H9 (cell line): ENCODE data around the gene IFRD2. TPM values are rescaled to one million over a fixed set of nuclear protein-coding genes. Genes with fewer than 3 reads are reported as not detected.

Source experiments
- DNase-seq: peaks from one replicate; pipeline ENCODE4 v3.0.0-alpha.2; 2017
- H2AFZ ChIP-seq: one replicate; pipeline ENCODE4 v1.6.1; 2013; ENCODE audit warnings: mild to moderate bottlenecking, low read length, control low read depth, moderate library complexity
- H2AK5ac ChIP-seq: 2 replicates; pipeline ENCODE4 v1.6.1; 2013; ENCODE audit warnings: low read length, control low read depth, mixed read lengths; ENCODE audit not compliant: insufficient read length
- H2BK120ac ChIP-seq: one replicate; pipeline ENCODE4 v1.6.1; 2013; ENCODE audit warnings: low read depth, mild to moderate bottlenecking, low read length, control low read depth, inconsistent platforms; ENCODE audit not compliant: poor library complexity, severe bottlenecking
- H2BK12ac ChIP-seq: 2 replicates; pipeline ENCODE4 v1.6.1; 2013; ENCODE audit warnings: low read length, control low read depth, mixed read lengths, low read depth; ENCODE audit not compliant: insufficient read length
- H2BK15ac ChIP-seq: 2 replicates; pipeline ENCODE4 v1.6.1; 2013; ENCODE audit warnings: low read depth, low read length, control low read depth
- H2BK20ac ChIP-seq: one replicate; pipeline ENCODE4 v1.6.1; 2013; ENCODE audit warnings: low read depth, mild to moderate bottlenecking, low read length, control low read depth, inconsistent platforms; ENCODE audit not compliant: poor library complexity, severe bottlenecking
- H2BK5ac ChIP-seq: 2 replicates; pipeline ENCODE4 v1.6.1; 2013; ENCODE audit warnings: low read length, control low read depth, mixed read lengths; ENCODE audit not compliant: insufficient read length
- H3K14ac ChIP-seq: 2 replicates; pipeline ENCODE4 v1.6.1; 2013; ENCODE audit warnings: low read length, control low read depth; ENCODE audit not compliant: insufficient read depth
- H3K18ac ChIP-seq: 2 replicates; pipeline ENCODE4 v1.6.1; 2013; ENCODE audit warnings: low read depth, mild to moderate bottlenecking, mixed read lengths, low read length, control low read depth; ENCODE audit not compliant: insufficient read length
- H3K23ac ChIP-seq: 2 replicates; pipeline ENCODE4 v1.6.1; 2013; ENCODE audit warnings: low read length, control low read depth, mixed read lengths, low read depth; ENCODE audit not compliant: insufficient read length
- H3K23me2 ChIP-seq: 2 replicates; pipeline ENCODE4 v1.6.1; 2013; ENCODE audit warnings: low read depth, mild to moderate bottlenecking, mixed read lengths, low read length, control low read depth; ENCODE audit not compliant: insufficient read length, poor library complexity, severe bottlenecking
- H3K27ac ChIP-seq: 2 replicates; pipeline ENCODE4 v1.5.1; 2013; ENCODE audit warnings: low read length, control low read depth, mixed read lengths, low read depth; ENCODE audit not compliant: insufficient read length
- H3K27me3 ChIP-seq: 2 replicates; pipeline ENCODE4 v1.6.1; 2013; ENCODE audit warnings: low read length, control low read depth, inconsistent platforms; ENCODE audit not compliant: insufficient read depth
- H3K4ac ChIP-seq: 2 replicates; pipeline ENCODE4 v1.6.1; 2013; ENCODE audit warnings: low read depth, mild to moderate bottlenecking, control low read depth, inconsistent platforms, low read length, moderate library complexity
- H3K4me1 ChIP-seq: 2 replicates; pipeline ENCODE4 v1.6.1; 2013; ENCODE audit warnings: low read length, control low read depth, inconsistent platforms; ENCODE audit not compliant: insufficient read depth
- H3K4me2 ChIP-seq: 2 replicates; pipeline ENCODE4 v1.6.1; 2013; ENCODE audit warnings: low read length, control low read depth, mixed read lengths; ENCODE audit not compliant: insufficient read length, insufficient read depth
- H3K56ac ChIP-seq: 2 replicates; pipeline ENCODE4 v1.6.1; 2013; ENCODE audit warnings: low read depth, mild to moderate bottlenecking, mixed read lengths, low read length, control low read depth; ENCODE audit not compliant: insufficient read length
- H3K79me1 ChIP-seq: 2 replicates; pipeline ENCODE4 v1.6.1; 2013; ENCODE audit warnings: low read depth, mild to moderate bottlenecking, moderate library complexity, low read length, control low read depth, inconsistent platforms; ENCODE audit not compliant: insufficient read depth, poor library complexity, severe bottlenecking
- H3K79me2 ChIP-seq: 2 replicates; pipeline ENCODE4 v1.6.1; 2013; ENCODE audit warnings: low read length, control low read depth, inconsistent platforms; ENCODE audit not compliant: insufficient read depth
- H3K9ac ChIP-seq: 2 replicates; pipeline ENCODE4 v1.6.1; 2013; ENCODE audit warnings: low read length, control low read depth, mixed read lengths; ENCODE audit not compliant: insufficient read length; ENCODE audit errors: extremely low read depth
- H3K9me3 ChIP-seq: one replicate; pipeline ENCODE4 v1.6.1; 2013; ENCODE audit warnings: low read depth, low read length, inconsistent platforms; ENCODE audit not compliant: control insufficient read depth
- H3T11ph ChIP-seq: one replicate; pipeline ENCODE4 v1.6.1; 2013; ENCODE audit warnings: mild to moderate bottlenecking, low read length, control low read depth, inconsistent platforms
- H4K20me1 ChIP-seq: one replicate; pipeline ENCODE4 v1.6.1; 2013; ENCODE audit not compliant: control insufficient read depth, insufficient read length, insufficient read depth
- H4K5ac ChIP-seq: 2 replicates; pipeline ENCODE4 v1.6.1; 2013; ENCODE audit warnings: low read depth, mild to moderate bottlenecking, mixed read lengths, low read length, control low read depth; ENCODE audit not compliant: insufficient read length
- H4K8ac ChIP-seq: replicated peaks from 2 replicates; pipeline ENCODE4 v1.6.1; 2013; ENCODE audit warnings: low read length, control low read depth, mixed read lengths, low read depth; ENCODE audit not compliant: insufficient read length
- H4K91ac ChIP-seq: 2 replicates; pipeline ENCODE4 v1.6.1; 2013; ENCODE audit warnings: low read depth, mild to moderate bottlenecking, moderate library complexity, mixed read lengths, low read length, control low read depth; ENCODE audit not compliant: insufficient read length
- H3K27ac Mint-ChIP-seq, 3 experiments: 2 replicates in 2 of 3; 3 replicates in 1 of 3; pipeline ENCODE4 v1.8.0; 2020 to 2021; ENCODE audit warnings: mixed read lengths in 3 of 3, mild to moderate bottlenecking in 1 of 3, moderate library complexity in 1 of 3
- H3K27me3 Mint-ChIP-seq: 2 replicates; pipeline ENCODE4 v1.8.0; 2021; ENCODE audit warnings: low read depth, mild to moderate bottlenecking, moderate library complexity, mixed read lengths
- H3K36me3 Mint-ChIP-seq, 3 experiments: 2 replicates in 2 of 3; 3 replicates in 1 of 3; pipeline ENCODE4 v1.8.0; 2020 to 2021; ENCODE audit warnings: low read depth in 3 of 3, mixed read lengths in 3 of 3; ENCODE audit not compliant: insufficient read depth in 1 of 3
- H3K4me1 Mint-ChIP-seq, 2 experiments: 2 replicates each; pipeline ENCODE4 v1.8.0; 2020; ENCODE audit warnings: mixed read lengths in 2 of 2
- H3K4me3 Mint-ChIP-seq, 2 experiments: 2 replicates in 1 of 2; 3 replicates in 1 of 2; pipeline ENCODE4 v1.8.0; 2020 to 2021; ENCODE audit warnings: mild to moderate bottlenecking in 2 of 2, mixed read lengths in 2 of 2, moderate library complexity in 1 of 2
- H3K9me3 Mint-ChIP-seq, 2 experiments: 2 replicates in 1 of 2; 3 replicates in 1 of 2; pipeline ENCODE4 v1.8.0; 2020; ENCODE audit warnings: mild to moderate bottlenecking in 2 of 2, mixed read lengths in 2 of 2, moderate library complexity in 1 of 2
- WGBS: extraction: QIAGEN DNeasy Blood & Tissue Kit; methylation state at CpG from one replicate; pipeline ENCODE4 v1.1.7; 2013; ENCODE audit warnings: missing lambda C conversion rate, low lambda C conversion rate, mixed read lengths; ENCODE audit not compliant: insufficient read length; ENCODE audit errors: extremely low coverage; 5-methylcytosine and 5-hydroxymethylcytosine counted together
- total RNA-seq: library from RNA; stranded (reverse); gene quantifications from 2 replicates; pipeline ENCODE4 v1.2.1, GENCODE V29; 2021
- TF ChIP-seq, protein P1 (sequence below): fragments of 200-600 bp; sonication (generic); conservative IDR thresholded peaks from 3 replicates; pipeline ENCODE4 v1.8.0; 2021; ENCODE audit warnings: antibody characterized with exemption, mild to moderate bottlenecking

Gene IFRD2
- total RNA-seq, 1 experiment from 2014 or later, result 109 TPM

DNA sequence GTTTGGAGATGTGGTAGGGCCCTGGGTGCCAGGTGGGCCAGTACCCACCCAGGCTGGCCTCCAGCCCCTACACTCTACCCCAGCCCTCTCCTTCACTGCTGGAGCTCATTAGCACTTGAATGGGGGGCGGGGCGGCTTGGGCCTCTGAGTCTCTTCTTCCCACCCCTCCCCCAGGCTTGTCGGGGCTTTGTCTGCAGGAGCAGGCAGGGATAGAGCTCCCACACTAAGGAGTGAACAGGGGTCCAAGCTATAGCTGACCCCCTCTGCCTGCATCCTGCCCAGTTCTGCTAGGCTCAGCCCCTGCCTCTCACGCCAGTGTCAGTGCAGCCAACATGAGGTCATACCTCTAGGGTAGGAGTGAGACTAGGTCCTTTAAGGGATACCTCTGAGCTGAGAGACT, 51.1 kb downstream of the IFRD2 start:
- Histone ChIP-seq H4K20me1 (no peaks in the 10 kb centered on the region), H2BK5ac (no peak overlapping the region), H4K5ac (no peak overlapping the region), H3K79me2 (peaks cover 32% of the 10 kb centered on the region; the same call in 1 of the 2 replicates), H3K9me3 (no peaks in the 10 kb centered on the region), H2BK12ac (no peak overlapping the region), H3K23me2 (peaks cover 17% of the 10 kb centered on the region), H3K56ac (no peak overlapping the region), H3K4me2 (peak overlapping the region; percentile 70), H3K27ac (no peak overlapping the region), H4K91ac (no peak overlapping the region), H3K23ac (no peak overlapping the region), H2AK5ac (no peak overlapping the region), H4K8ac (no peak overlapping the region), H3K4ac (no peak overlapping the region), H3K4me1 (peaks cover 15% of the 10 kb centered on the region; the same call in 1 of the 2 replicates), H2BK15ac (no peak overlapping the region), H3K9ac (peak overlapping the region; percentile 47), H3K79me1 (peaks cover 11% of the 10 kb centered on the region), H2BK20ac (no peak overlapping the region), H3K27me3 (no peaks in the 10 kb centered on the region), H3K18ac (no peak overlapping the region), H2BK120ac (no peak overlapping the region), H3K14ac (0 out of 2 replicates have a peak overlapping the region, but pooled peaks have one; percentile 6), H2AFZ (no peak overlapping the region), H3T11ph (no peak overlapping the region)
- H3K27me3 Mint-ChIP-seq, result no peaks in the 10 kb centered on the region
- no CpG with 5 or more reads among the region's 4 CpGs for WGBS
- DNase-seq, result peak; percentile 96
- H3K4me3 Mint-ChIP-seq, result peak overlapping the region; percentile 54 to 74
- H3K36me3 Mint-ChIP-seq, result peaks cover 6 to 19% (median 17%) of the 10 kb centered on the region in 3 experiments; a peak in 5 of 7 replicates
- no peaks in the 10 kb centered on the region for H3K9me3 Mint-ChIP-seq
- TF ChIP-seq, protein P1, sequence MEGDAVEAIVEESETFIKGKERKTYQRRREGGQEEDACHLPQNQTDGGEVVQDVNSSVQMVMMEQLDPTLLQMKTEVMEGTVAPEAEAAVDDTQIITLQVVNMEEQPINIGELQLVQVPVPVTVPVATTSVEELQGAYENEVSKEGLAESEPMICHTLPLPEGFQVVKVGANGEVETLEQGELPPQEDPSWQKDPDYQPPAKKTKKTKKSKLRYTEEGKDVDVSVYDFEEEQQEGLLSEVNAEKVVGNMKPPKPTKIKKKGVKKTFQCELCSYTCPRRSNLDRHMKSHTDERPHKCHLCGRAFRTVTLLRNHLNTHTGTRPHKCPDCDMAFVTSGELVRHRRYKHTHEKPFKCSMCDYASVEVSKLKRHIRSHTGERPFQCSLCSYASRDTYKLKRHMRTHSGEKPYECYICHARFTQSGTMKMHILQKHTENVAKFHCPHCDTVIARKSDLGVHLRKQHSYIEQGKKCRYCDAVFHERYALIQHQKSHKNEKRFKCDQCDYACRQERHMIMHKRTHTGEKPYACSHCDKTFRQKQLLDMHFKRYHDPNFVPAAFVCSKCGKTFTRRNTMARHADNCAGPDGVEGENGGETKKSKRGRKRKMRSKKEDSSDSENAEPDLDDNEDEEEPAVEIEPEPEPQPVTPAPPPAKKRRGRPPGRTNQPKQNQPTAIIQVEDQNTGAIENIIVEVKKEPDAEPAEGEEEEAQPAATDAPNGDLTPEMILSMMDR, result no peak
- peaks cover 74 to 86% of the 10 kb centered on the region in 2 experiments for H3K4me1 Mint-ChIP-seq
- H3K27ac Mint-ChIP-seq, result peak overlapping the region; percentile 97 to 99 (median 98)
